Measurements from ENCODE around the gene TSHZ2. TPM values are rescaled to one million over a fixed set of nuclear protein-coding genes. Genes with fewer than 3 reads are reported as not detected.

Gene TSHZ2
- total RNA-seq, 6 experiments from 2014 or later: not detected

DNA sequence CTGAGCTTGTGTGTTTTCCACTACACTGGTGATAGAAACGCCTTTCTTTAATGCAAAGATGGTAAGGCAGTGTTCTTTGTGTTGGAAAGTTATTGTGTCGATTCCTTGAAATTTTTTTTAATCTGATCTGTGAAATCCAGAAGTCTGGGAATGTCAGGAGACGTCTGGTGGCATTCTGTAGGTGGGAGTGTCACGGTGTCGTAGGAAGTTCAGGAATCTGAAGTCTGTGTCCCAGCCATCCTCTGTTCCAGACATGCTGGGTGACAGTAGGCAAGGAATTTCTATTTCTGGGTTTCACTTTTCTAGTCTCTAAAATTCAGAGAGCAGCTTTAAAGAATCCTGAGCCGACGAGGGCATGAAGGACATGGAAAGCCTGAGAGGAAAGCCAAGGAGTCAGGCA, 397.7 kb downstream of the TSHZ2 start:
- TF ChIP-seq, protein P1, sequence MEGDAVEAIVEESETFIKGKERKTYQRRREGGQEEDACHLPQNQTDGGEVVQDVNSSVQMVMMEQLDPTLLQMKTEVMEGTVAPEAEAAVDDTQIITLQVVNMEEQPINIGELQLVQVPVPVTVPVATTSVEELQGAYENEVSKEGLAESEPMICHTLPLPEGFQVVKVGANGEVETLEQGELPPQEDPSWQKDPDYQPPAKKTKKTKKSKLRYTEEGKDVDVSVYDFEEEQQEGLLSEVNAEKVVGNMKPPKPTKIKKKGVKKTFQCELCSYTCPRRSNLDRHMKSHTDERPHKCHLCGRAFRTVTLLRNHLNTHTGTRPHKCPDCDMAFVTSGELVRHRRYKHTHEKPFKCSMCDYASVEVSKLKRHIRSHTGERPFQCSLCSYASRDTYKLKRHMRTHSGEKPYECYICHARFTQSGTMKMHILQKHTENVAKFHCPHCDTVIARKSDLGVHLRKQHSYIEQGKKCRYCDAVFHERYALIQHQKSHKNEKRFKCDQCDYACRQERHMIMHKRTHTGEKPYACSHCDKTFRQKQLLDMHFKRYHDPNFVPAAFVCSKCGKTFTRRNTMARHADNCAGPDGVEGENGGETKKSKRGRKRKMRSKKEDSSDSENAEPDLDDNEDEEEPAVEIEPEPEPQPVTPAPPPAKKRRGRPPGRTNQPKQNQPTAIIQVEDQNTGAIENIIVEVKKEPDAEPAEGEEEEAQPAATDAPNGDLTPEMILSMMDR (IDR thresholded peaks at IDR 0.05): no peak
- Mint-ChIP-seq H3K4me1 (ENCODE audit: low read depth) (no peaks in the 10 kb centered on the region), H3K4me3 (no peak overlapping the region), H3K36me3 (ENCODE audit: low read depth) (no peaks in the 10 kb centered on the region), H3K27me3 (ENCODE audit: insufficient read depth) (peaks cover 1% of the 10 kb centered on the region; the same call in 1 of the 2 replicates), H3K27ac (no peak overlapping the region), H3K9me3 (peaks cover 20% of the 10 kb centered on the region)
- DNase-seq: no peak

DNA sequence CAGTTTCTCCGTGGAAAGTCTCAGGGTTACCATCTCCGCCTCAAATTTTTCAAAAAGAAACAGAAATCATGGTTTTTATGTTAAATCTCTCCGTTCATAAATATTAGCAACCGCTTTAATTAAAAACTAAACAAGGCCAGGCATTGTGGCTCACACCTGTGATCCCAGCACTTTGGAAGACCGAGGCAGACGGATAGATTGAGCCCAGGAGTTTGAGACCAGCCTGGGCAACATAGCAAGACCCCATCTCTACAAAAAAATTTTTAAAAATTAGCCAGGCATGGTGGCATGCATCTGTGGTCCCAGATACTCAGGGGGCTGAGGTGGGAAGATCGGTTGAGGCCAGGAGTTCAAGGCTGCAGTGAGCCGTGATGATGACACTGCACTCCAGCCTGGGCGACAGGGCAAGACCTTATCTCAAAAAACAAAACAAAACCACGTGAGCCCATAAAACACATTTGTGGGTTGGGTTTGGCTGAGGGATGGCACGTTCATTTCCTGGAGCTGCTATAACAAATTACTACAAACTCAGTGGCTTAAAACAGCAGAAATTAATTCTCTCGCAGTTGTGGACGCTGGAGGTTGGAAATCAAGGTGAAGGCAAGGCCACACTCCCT, 398.3 kb downstream of the TSHZ2 start:
- H3K36me3 Mint-ChIP-seq (ENCODE audit: low read depth): no peaks in the 10 kb centered on the region
- no peak for DNase-seq
- no peak overlapping the region for H3K4me3 Mint-ChIP-seq
- H3K4me1 Mint-ChIP-seq (ENCODE audit: low read depth): no peaks in the 10 kb centered on the region
- TF ChIP-seq, protein P1 (IDR thresholded peaks at IDR 0.05): no peak
- peaks cover 1% of the 10 kb centered on the region; the same call in 1 of the 2 replicates for H3K27me3 Mint-ChIP-seq (ENCODE audit: insufficient read depth)
- no peak overlapping the region for H3K27ac Mint-ChIP-seq
- H3K9me3 Mint-ChIP-seq: peaks cover 20% of the 10 kb centered on the region

DNA sequence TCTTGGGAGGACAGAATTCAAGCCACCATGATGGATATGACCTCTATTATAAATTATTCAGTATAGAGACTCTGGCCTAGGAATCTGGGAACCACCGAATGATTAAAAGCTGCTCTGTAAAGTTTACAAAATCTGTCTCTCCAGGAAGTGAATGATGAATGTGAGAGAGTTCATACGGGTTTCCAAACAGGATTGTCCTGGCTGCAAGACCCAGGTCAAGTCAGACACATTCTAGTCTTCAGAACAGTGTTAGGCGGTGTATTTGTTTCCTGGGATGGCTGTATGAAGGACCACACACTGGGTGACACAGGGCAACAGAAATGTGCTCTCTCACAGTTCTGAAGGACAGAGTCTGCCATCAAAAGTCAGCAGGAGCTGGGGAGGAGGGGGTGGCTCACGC, 399.1 kb downstream of the TSHZ2 start:
- Mint-ChIP-seq H3K9me3 (peaks cover 20% of the 10 kb centered on the region), H3K27ac (no peak overlapping the region), H3K36me3 (ENCODE audit: low read depth) (no peaks in the 10 kb centered on the region), H3K4me3 (no peak overlapping the region), H3K4me1 (ENCODE audit: low read depth) (no peaks in the 10 kb centered on the region), H3K27me3 (ENCODE audit: insufficient read depth) (peaks cover 1% of the 10 kb centered on the region; the same call in 1 of the 2 replicates)
- no peak for DNase-seq
- TF ChIP-seq, protein P1 (IDR thresholded peaks at IDR 0.05): no peak

DNA sequence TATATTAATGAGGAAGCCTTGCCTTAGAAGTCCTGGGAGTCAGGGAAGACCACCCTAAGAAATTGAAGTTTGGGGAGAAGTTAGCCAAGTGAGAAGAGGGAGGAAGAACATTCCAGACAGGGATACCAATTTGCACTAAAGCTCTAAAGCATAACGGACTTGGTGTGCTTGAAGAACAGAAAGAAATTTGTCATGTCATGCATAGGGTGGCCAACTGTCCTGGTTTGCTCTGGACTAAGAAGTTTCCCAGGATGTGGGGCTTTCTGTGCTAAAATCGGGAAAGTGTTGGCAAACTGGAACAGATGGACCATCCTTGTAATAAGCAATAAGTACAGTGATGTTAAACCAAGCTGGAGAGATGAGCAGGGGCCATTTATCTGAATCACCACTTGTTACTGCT, 403.9 kb downstream of the TSHZ2 start:
- no peak overlapping the region for H3K27ac Mint-ChIP-seq
- H3K4me1 Mint-ChIP-seq (ENCODE audit: low read depth): no peaks in the 10 kb centered on the region
- no peak overlapping the region for H3K4me3 Mint-ChIP-seq
- TF ChIP-seq, protein P1 (IDR thresholded peaks at IDR 0.05): no peak
- no peak for DNase-seq
- no peaks in the 10 kb centered on the region for H3K36me3 Mint-ChIP-seq (ENCODE audit: low read depth)
- H3K27me3 Mint-ChIP-seq (ENCODE audit: insufficient read depth): peaks cover 1% of the 10 kb centered on the region; the same call in 1 of the 2 replicates
- H3K9me3 Mint-ChIP-seq: no peaks in the 10 kb centered on the region; the same call in 1 of the 2 replicates

DNA sequence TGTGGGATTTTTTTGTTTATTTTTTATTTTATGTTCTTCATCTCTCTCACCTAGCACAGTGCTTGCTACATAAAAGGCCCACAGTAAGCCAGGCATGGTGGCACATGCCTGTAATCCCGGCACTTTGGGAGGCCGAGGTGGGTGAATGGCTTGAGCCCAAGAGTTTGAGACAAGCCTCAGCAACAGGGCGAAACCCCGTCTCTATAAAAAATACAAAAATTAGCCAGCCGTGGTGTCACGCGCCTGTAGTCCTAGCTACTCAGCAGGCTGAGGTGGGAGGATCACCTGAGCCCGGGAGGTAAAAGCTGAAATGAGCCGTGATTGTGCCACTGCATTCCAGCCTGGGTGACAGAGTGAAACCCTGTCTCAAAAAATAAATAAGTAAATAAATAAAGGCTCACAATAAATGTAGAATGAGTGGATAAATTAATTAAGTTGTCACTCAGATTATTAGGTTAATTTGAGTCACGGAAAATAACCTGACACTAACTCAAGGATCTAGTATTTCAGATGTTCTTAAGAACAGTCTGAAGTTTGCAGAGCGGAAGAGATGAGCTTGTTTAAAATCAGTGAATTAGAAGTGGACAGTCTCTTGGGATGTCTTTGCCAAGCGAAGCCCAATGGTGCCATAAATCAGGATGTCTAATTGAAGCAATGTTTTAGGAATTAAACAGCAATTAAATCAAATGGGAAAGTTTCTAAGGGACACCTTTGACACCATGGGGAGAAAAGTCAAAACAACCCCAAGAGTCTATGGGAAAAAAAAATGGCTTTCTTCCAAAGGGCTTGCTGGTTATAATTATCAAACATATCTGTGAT, 407.1 kb downstream of the TSHZ2 start:
- Mint-ChIP-seq H3K36me3 (ENCODE audit: low read depth) (no peaks in the 10 kb centered on the region), H3K27ac (no peak overlapping the region), H3K4me3 (no peak overlapping the region), H3K4me1 (ENCODE audit: low read depth) (no peaks in the 10 kb centered on the region), H3K9me3 (no peaks in the 10 kb centered on the region; the same call in 1 of the 2 replicates), H3K27me3 (ENCODE audit: insufficient read depth) (no peaks in the 10 kb centered on the region; the same call in 1 of the 2 replicates)
- TF ChIP-seq, protein P1 (IDR thresholded peaks at IDR 0.05): no peak
- no peak for DNase-seq
